Esophagus squamous epithelium (tissue), 4 donors: Measurements from ENCODE around the gene MINDY2.

Source experiments
- CTCF ChIP-seq, 6 experiments: fragments of 450-650 bp in 4 of 6; fragments of 200-600 bp in 2 of 6; sonication (generic) in 2 of 6; IDR thresholded peaks; one replicate each; pipeline ENCODE4 v1.5.1; 2016 to 2019; ENCODE audit warnings: antibody characterized with exemption in 6 of 6, mild to moderate bottlenecking in 4 of 6, moderate library complexity in 4 of 6
- POLR2A ChIP-seq, 4 donors: fragments of 450-650 bp; IDR thresholded peaks; one replicate each; pipeline ENCODE4 v1.6.1; 2017; ENCODE audit warnings: antibody characterized with exemption in 4 of 4, mild to moderate bottlenecking in 4 of 4, moderate library complexity in 3 of 4

- no peak for TF ChIP-seq CTCF (IDR thresholded peaks at IDR 0.05)
- TF ChIP-seq POLR2A (IDR thresholded peaks at IDR 0.05), result no peak
These were observed 115.8 kb downstream of the MINDY2 start for GRCh38 chr15:58886921-58887320.
